K562 (cell line): ENCODE results near the gene PTPRT. TPM values are rescaled to one million over a fixed set of nuclear protein-coding genes. Genes with fewer than 3 reads are reported as not detected.

Experiments used
- ATAC-seq: fragments of 200-7000 bp; cut with Tn5 transposase; 3 replicates; pipeline ENCODE4 v1.9.1; 2020; ENCODE audit warnings: moderate library complexity
- BruUV-seq: library from RNA; stranded (reverse); fragments of 400-500 nt; replicated peaks from 2 replicates; lab custom pipeline; 2021; lab: Mats Ljungman, UMichigan
- CTCF ChIA-PET: fragments of 300-600 bp; formaldehyde crosslinking; extraction: SDS; loops from one replicate; lab custom pipeline; 2021; ENCODE audit warnings: low intra/inter-chr PET ratio; lab: Yijun Ruan, JAX
- POLR2A ChIA-PET: fragments of 300-600, 350-650 bp; sonication (Branson Sonifier 250); formaldehyde crosslinking; extraction: SDS; loops from one replicate; lab custom pipeline; 2021; ENCODE audit warnings: antibody characterized with exemption, inconsistent platforms; lab: Yijun Ruan, JAX
- DNase-seq, 4 experiments: peaks; one replicate each; pipeline versions ENCODE4 v3.0.0 to v3.0.0-alpha.2; 2011 to 2018; ENCODE audit warnings: low spot score in 3 of 4, mixed read lengths in 3 of 4; ENCODE audit errors: extremely low read depth in 1 of 4
- FAIRE-seq: peaks from 2 replicates; lab custom pipeline; 2011; peaks lifted over from hg19 to GRCh38; lab: Jason Lieb, UNC
- H2AFZ ChIP-seq: 2 replicates; pipeline ENCODE4 v1.6.0; 2011; ENCODE audit warnings: low read depth, low read length, control low read depth, inconsistent platforms
- H3K27ac ChIP-seq: fragments of 200-600 bp; 3 replicates; pipeline ENCODE4 v1.8.0; 2011; ENCODE audit warnings: low read depth, mild to moderate bottlenecking, control low read depth, inconsistent platforms, low read length, moderate library complexity, mixed read lengths; ENCODE audit errors: extremely low read depth
- H3K27me3 ChIP-seq, 2 experiments: fragments of 300-600 bp in 1 of 2; 2 replicates in 1 of 2; 3 replicates in 1 of 2; pipeline versions ENCODE4 v1.6.0 to v1.8.0; 2011; ENCODE audit warnings: inconsistent platforms in 2 of 2, low read length in 2 of 2, mild to moderate bottlenecking in 1 of 2, mixed read lengths in 1 of 2, moderate library complexity in 1 of 2; ENCODE audit not compliant: control insufficient read depth in 2 of 2, insufficient read depth in 2 of 2
- H3K36me3 ChIP-seq: fragments of 300-600 bp; 3 replicates; pipeline ENCODE4 v1.8.0; 2011; ENCODE audit warnings: mild to moderate bottlenecking, low read length, inconsistent platforms; ENCODE audit not compliant: control insufficient read depth, insufficient read depth
- H3K4me1 ChIP-seq, 2 experiments: fragments of 200-600 bp in 1 of 2; replicated peaks in 1 of 2; 2 replicates in 1 of 2; 3 replicates in 1 of 2; pipeline versions ENCODE4 v1.5.1 to v1.8.0; 2011; ENCODE audit warnings: inconsistent platforms in 2 of 2, low read length in 2 of 2, mild to moderate bottlenecking in 1 of 2, mixed read lengths in 1 of 2, moderate library complexity in 1 of 2; ENCODE audit not compliant: control insufficient read depth in 2 of 2, insufficient read depth in 2 of 2
- H3K4me2 ChIP-seq: 2 replicates; pipeline ENCODE4 v1.6.1; 2011; ENCODE audit warnings: low read length, control low read depth, inconsistent platforms, mixed read lengths; ENCODE audit not compliant: insufficient read depth
- H3K4me3 ChIP-seq: fragments of 200-600 bp; sonication (generic), shearing (Covaris generic); 2 replicates; pipeline ENCODE4 v1.5.1; 2016; ENCODE audit warnings: control low read depth, inconsistent platforms
- H3K79me2 ChIP-seq: fragments of 200-600 bp; 3 replicates; pipeline ENCODE4 v1.8.0; 2011; ENCODE audit warnings: low read length, inconsistent platforms; ENCODE audit not compliant: control insufficient read depth, insufficient read depth
- H3K9ac ChIP-seq, 2 experiments: 2 replicates each; pipeline versions ENCODE4 v1.6.0 to v1.6.1; 2011; ENCODE audit warnings: low read depth in 2 of 2, low read length in 2 of 2, control low read depth in 1 of 2, inconsistent platforms in 1 of 2, mild to moderate bottlenecking in 1 of 2, mixed read lengths in 1 of 2; ENCODE audit not compliant: insufficient read depth in 1 of 2
- H3K9me1 ChIP-seq: one replicate; pipeline ENCODE4 v1.6.0; 2011; ENCODE audit warnings: inconsistent platforms, mild to moderate bottlenecking, low read length, moderate library complexity; ENCODE audit not compliant: control insufficient read depth, insufficient read depth
- H3K9me3 ChIP-seq: replicated peaks from 2 replicates; pipeline ENCODE4 v1.5.1; 2011; ENCODE audit warnings: low read depth, low read length, inconsistent platforms; ENCODE audit not compliant: control insufficient read depth, insufficient read depth
- H4K20me1 ChIP-seq: replicated peaks from 2 replicates; pipeline ENCODE4 v1.6.1; 2011; ENCODE audit warnings: low read length, inconsistent platforms, mixed read lengths; ENCODE audit not compliant: control insufficient read depth, insufficient read depth
- BHLHE40 ChIP-seq: IDR thresholded peaks from 2 replicates; pipeline ENCODE4 v1.6.1; 2011; ENCODE audit warnings: low read length, improper control_type of control experiment
- FIP1L1 ChIP-seq: fragments of 200-400 bp; formaldehyde crosslinking; IDR thresholded peaks from 2 replicates; pipeline ENCODE4 v1.6.1; 2018; ENCODE audit warnings: mild to moderate bottlenecking, low read depth, low read length; ENCODE audit not compliant: poor library complexity, severe bottlenecking
- HDGF ChIP-seq: fragments of 450-650 bp; IDR thresholded peaks from 2 replicates; pipeline ENCODE4 v1.6.1; 2016
- SAFB2 ChIP-seq: fragments of 200-400 bp; formaldehyde crosslinking; IDR thresholded peaks from 2 replicates; pipeline ENCODE4 v1.6.1; 2018; ENCODE audit warnings: borderline replicate concordance, low read length, low read depth, moderate library complexity; ENCODE audit not compliant: severe bottlenecking
- SP1 ChIP-seq: sonication (generic); formaldehyde crosslinking; IDR thresholded peaks from 2 replicates; pipeline ENCODE4 v1.8.1; 2022; ENCODE audit warnings: mild to moderate bottlenecking, missing genetic modification reagents
- ZNF165 ChIP-seq: fragments of 250-450 bp; sonication (Bioruptor Pico); IDR thresholded peaks from 2 replicates; pipeline ENCODE4 v1.4.0; 2020; ENCODE audit warnings: borderline replicate concordance
- ZNF77 ChIP-seq: fragments of 250-450 bp; sonication (Bioruptor Pico); IDR thresholded peaks from 2 replicates; pipeline ENCODE4 v1.5.0; 2020
- WGBS: fragments of 100-300 bp; shearing (Covaris generic); methylation state at CpG from one replicate; pipeline ENCODE4 v1.1.6; 2016; ENCODE audit warnings: low coverage, mixed read lengths; ENCODE audit not compliant: insufficient coverage; ENCODE audit errors: missing lambda C conversion rate; 5-methylcytosine and 5-hydroxymethylcytosine counted together
- in situ Hi-C: fragments of 300-500 bp; cut with MboI; formaldehyde crosslinking; loops from 4 replicates; pipeline ENCODE4 v1.15.0; 2018; ENCODE audit warnings: inconsistent platforms, mixed read lengths
- intact Hi-C: fragments of 100-400 bp; cut with micrococcal nuclease; formaldehyde crosslinking; loops from 2 replicates; pipeline ENCODE4 v1.14.2; 2022
- polyA plus RNA-seq, 8 experiments: library from polyadenylated mRNA; depleted of rRNA in 4 of 8; stranded (reverse) in 5 of 8; unstranded in 3 of 8; fragments of >200 nt; fragmentation: Nextera tagmentation in 2 of 8; fragmentation: Illumina TruSeq in 1 of 8; extraction: Ambion mirVana in 2 of 8; extraction: Trizol in 1 of 8; gene quantifications; 2 replicates each; pipeline versions ENCODE4 v1.2.1 to v1.2.3, GENCODE V29; 2011 to 2014; ENCODE audit warnings: inconsistent platforms in 1 of 8, missing spikeins in 1 of 8
- total RNA-seq, 7 experiments: library from RNA; depleted of rRNA in 6 of 7; stranded (reverse); fragments of >200 nt in 6 of 7; fragmentation: Illumina TruSeq in 2 of 7; extraction: Trizol in 2 of 7; gene quantifications; 2 replicates each; pipeline versions ENCODE4 v1.2.1 to v1.2.3, GENCODE V29; 2011 to 2021; ENCODE audit warnings: low replicate concordance in 1 of 7
- TF ChIP-seq, protein P1 (sequence below): fragments of 250-450 bp; sonication (Bioruptor Pico); IDR thresholded peaks from 2 replicates; pipeline ENCODE4 v1.5.0; 2021
- TF ChIP-seq, protein P2 (sequence below), 3 experiments: IDR thresholded peaks in 2 of 3; conservative IDR thresholded peaks in 1 of 3; 2 replicates each; pipeline ENCODE4 v1.5.1; 2011 to 2012; ENCODE audit warnings: low read length in 3 of 3, mild to moderate bottlenecking in 3 of 3, control low read depth in 2 of 3, improper control_type of control experiment in 1 of 3, inconsistent platforms in 1 of 3, low read depth in 1 of 3, mixed read lengths in 1 of 3, moderate library complexity in 1 of 3; ENCODE audit not compliant: insufficient read depth in 2 of 3

The PTPRT gene
- total and polyA plus RNA-seq, 9 of the 15 experiments (the other 6 are each of a cell fraction or from before 2014, with no cell fraction given), result not detected

DNA sequence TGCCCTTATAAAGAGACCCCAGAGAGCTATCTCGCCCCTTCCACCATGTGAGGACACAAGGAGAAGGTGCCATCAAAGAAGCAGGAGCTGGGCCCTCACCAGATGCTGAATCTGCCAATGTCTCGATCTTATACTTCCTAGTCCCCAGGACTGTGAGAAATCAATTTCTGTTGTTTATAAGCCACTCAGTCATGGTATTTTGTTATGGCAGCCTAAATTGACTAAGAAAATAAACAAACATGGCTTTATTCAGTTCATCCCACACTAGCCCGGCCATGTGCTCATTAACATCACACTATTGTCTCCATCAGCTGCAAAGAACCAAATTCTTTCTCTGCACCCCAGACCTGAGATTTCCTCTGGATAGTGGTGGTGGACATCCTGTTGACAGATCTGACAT lies 302.4 kb downstream of the PTPRT start:
- ChIA-PET POLR2A (no interaction called here), CTCF (no interaction called here)
- no peak for DNase-seq
- WGBS, result 0% methylated on average over 3 of the region's 3 CpGs
- Histone ChIP-seq H3K4me1 (no peaks in the 10 kb centered on the region), H3K4me3 (no peak overlapping the region), H3K27ac (no peak overlapping the region), H3K9ac (no peak overlapping the region), H2AFZ (no peak overlapping the region), H3K9me3 (no peaks in the 10 kb centered on the region), H4K20me1 (no peaks in the 10 kb centered on the region), H3K36me3 (no peaks in the 10 kb centered on the region), H3K4me2 (no peak overlapping the region), H3K79me2 (no peaks in the 10 kb centered on the region), H3K27me3 (no peaks in the 10 kb centered on the region), H3K9me1 (no peaks in the 10 kb centered on the region)
- in situ Hi-C loops (no loop called here), intact Hi-C loops (no loop called here)
- no TSS peak for BruUV-seq
- TF ChIP-seq ZNF77 (CRISPR knock-in tag), result no peak
- TF ChIP-seq SP1 (CRISPR knock-in tag), result no peak
- TF ChIP-seq, protein P1, sequence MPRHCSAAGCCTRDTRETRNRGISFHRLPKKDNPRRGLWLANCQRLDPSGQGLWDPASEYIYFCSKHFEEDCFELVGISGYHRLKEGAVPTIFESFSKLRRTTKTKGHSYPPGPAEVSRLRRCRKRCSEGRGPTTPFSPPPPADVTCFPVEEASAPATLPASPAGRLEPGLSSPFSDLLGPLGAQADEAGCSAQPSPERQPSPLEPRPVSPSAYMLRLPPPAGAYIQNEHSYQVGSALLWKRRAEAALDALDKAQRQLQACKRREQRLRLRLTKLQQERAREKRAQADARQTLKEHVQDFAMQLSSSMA, result no peak
- no peak for TF ChIP-seq HDGF
- TF ChIP-seq, protein P2, sequence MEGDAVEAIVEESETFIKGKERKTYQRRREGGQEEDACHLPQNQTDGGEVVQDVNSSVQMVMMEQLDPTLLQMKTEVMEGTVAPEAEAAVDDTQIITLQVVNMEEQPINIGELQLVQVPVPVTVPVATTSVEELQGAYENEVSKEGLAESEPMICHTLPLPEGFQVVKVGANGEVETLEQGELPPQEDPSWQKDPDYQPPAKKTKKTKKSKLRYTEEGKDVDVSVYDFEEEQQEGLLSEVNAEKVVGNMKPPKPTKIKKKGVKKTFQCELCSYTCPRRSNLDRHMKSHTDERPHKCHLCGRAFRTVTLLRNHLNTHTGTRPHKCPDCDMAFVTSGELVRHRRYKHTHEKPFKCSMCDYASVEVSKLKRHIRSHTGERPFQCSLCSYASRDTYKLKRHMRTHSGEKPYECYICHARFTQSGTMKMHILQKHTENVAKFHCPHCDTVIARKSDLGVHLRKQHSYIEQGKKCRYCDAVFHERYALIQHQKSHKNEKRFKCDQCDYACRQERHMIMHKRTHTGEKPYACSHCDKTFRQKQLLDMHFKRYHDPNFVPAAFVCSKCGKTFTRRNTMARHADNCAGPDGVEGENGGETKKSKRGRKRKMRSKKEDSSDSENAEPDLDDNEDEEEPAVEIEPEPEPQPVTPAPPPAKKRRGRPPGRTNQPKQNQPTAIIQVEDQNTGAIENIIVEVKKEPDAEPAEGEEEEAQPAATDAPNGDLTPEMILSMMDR (IDR thresholded peaks at IDR 0.05 in 2 of 3, conservative IDR thresholded peaks at IDR 0.05 in 1 of 3; ENCODE audit: insufficient read depth in 2 of 3, low read depth in 1 of 3, low read length in 3 of 3), result no peak
- TF ChIP-seq SAFB2, result no peak
- no peak for TF ChIP-seq ZNF165 (CRISPR knock-in tag)
- TF ChIP-seq BHLHE40, result no peak
- TF ChIP-seq FIP1L1, result no peak
- ATAC-seq, result no peak
- FAIRE-seq, result no peak
